HG03439 (cell line): ENCODE data around the gene RAB4A.
"Not testable (repeated sequence)": the region's sequence is repeated elsewhere in the genome, so short reads cannot be mapped to it uniquely, and the experiment has no call there.

ENCODE experiments used
- ATAC-seq: cut with Tn5 transposase; IDR thresholded peaks from one replicate; pipeline ENCODE4 v1.9.1; 2021; ENCODE audit warnings: mild to moderate bottlenecking, moderate library complexity; ENCODE audit not compliant: unreplicated experiment

RAB4A gene

GRCh38 chr1:229271448-229272159 is 693 bp downstream of the RAB4A start:
- no peak for ATAC-seq

DNA sequence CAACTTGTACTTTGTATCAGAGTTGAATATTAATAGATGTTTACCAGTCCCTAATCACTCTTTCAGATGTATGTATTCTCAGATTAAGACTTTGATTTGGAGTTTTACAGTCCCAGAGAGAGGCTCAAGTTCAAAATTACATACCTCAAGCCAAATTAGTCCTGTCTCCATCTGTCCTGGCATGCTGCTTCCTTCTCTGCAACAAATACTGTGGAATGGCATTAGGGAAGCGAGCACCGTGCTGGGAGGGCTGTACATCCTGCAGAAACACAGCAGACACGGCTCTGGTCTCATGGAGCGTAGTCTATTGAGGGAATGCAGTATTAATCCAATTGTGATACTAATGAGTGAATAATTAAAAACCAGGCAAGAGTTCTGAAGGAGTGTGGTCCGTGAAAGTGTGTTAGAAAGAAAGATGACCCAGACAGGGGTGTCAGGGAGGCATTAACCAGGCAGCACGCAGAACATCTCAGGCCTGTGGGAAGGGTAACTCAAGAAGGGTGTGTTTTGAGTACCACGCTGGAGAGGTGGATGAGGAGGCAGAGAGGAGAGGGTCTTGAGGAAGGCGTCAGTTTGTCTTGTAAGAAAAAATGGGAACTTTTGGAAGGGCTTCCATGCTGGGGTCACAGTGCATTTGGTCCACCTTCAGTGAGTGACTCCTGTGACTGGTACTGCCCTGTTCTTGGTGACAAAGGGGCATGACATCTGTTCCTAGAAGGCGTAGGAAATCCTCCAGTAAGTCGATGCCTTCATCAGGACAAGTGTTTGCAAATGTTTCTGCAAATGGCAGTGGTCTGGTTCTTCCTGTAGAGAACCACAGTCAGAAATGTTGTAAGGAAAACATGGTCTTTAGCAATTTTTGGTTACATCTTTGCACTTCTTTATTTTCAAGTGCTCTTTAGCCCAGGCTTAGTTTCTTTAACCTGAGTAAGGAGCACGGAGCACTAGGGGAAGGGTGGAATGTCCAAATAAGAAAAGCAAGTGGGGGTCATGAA is 1.6 kb downstream of the RAB4A start:
- no peak for ATAC-seq

DNA sequence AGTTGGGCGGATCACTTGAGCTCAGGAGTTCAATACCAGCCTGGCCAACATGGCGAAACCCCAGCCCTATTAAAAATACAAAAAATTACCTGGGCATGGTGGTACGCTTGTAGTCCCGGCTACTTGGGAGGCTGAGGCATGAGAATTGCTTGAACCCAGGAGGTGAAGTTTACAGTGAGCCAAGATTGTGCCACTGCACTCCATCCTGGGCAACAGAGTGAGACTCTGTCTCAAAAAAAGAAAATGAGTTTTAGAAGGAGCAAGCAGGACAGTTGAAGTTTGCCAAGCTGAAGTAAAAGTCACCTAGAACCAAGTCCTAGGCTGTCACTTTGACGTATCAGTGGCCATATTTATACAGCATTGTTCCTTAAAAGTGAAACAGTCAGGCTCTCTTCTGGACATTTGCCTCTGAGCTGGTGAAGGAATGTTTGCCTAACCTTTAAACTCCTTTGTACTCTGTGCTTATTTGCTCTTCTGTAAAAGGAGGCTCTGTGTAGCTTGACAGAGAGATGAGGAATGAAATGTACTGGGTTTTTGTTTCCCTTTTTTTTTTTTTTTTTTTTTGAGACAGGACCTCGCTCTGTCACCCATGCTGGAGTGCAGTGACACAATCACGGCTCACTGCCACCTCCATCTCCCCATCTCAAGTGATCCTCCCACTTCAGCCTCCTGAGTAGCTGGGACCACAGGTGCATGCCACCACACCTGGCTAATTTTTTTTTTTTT is 2.8 kb downstream of the RAB4A start:
- no peak for ATAC-seq

DNA sequence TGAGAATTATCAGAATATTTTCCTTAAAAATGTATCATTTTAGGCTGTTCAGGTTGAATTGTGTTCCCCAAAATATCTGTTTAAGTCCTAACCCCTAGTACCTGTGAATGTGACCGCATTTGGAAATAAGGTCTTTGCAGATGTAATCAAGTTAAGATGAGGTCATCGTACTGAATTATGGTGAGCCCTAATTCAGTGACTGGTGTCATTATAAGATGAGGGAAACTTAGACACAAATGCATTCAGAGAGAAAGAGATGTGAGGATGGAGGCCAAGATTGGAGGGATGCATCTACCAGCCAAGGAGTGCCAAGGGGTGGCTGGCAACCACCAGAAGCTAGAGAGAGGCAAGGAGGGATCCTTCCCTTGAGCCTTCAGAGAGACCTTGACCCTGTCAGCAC is 4.1 kb downstream of the RAB4A start:
- ATAC-seq = no peak

GRCh38 chr1:229278120-229278741 is 7.3 kb downstream of the RAB4A start:
- no peak for ATAC-seq

- no peak for ATAC-seq
These were observed 8.3 kb downstream of the RAB4A start for GRCh38 chr1:229279242-229279641.

GRCh38 chr1:229280037-229280828 is 9.3 kb downstream of the RAB4A start:
- ATAC-seq = no peak

- ATAC-seq = no peak
These were observed 10.0 kb downstream of the RAB4A start for GRCh38 chr1:229280921-229281320.

GRCh38 chr1:229281339-229281926 is 10.5 kb downstream of the RAB4A start:
- no peak for ATAC-seq

DNA sequence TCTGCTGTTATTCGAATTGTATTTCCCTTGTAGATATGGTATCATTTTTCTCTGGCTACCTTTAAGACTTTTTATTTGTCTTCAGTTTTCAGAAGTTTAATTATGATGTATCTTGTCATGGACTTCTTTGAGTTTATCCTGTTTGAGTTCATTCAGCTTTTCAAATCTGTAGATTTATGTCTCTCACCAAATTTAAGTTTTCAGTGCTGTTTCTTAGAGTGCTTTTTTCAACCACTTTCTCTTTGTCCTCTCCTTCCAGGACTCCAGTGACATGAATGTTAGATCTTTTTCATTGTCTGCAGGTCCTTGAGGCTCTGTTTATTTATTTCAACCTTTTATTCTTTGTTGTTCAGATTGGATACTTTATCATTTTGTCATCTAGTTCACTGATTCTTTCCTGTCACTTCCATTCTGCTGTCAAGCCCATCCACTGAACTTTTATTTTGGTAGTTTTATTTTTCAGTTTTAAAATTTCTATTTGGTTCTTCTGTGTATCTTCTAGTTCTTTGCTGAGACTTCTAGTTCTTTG is 11.4 kb downstream of the RAB4A start:
- no peak for ATAC-seq

- ATAC-seq = no peak
These were observed 12.3 kb downstream of the RAB4A start for GRCh38 chr1:229283183-229283611.

GRCh38 chr1:229284887-229285286 is 14.0 kb downstream of the RAB4A start:
- no peak for ATAC-seq

DNA sequence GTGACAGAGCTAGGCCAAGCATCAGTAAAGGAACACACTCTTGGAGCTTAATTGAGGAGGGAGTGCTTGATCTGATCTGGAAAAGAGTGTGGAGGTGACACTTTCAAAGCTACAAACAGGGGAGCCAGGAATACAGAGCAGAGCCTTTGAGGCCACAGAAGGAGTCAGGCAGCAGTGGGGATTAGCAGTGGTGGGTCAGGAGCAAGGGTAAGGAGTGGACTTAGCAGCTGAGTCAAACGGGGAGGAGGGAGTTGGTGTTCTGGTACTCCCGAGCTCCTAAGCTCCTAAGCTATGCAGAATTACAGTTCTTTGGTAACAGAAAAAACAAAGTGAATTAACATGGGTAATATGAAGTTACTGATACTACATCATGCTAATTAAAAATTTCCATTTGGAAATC is 14.5 kb downstream of the RAB4A start:
- no peak for ATAC-seq

DNA sequence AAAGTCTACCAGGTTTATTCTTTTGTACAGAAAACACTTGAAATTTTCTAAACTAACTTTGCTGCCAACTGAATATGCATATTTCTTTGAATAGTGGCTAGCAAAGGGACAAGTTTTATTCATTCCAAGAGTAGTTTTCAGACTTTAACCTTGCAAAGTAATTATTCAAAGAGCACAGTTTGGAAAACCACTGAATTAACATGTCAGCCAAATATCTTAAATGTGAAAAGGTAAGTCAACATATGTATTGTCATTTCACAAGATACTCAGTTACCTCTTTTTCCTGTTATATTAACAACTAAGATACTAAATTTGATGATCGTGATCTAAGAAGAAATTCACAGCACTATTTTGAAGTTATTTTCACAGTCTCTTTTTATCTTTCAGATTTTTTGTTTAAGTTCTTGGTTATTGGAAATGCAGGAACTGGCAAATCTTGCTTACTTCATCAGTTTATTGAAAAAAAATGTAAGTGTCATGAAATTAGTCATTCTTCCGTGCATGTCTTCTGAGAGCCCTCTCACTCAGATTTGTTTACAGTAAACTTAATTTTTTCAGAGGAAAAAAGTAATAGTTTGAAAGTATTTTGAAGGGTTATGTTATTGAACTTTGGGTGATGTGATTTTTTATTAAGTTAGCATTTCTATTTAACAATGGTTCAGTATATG is 15.3 kb downstream of the RAB4A start:
- no peak for ATAC-seq

DNA sequence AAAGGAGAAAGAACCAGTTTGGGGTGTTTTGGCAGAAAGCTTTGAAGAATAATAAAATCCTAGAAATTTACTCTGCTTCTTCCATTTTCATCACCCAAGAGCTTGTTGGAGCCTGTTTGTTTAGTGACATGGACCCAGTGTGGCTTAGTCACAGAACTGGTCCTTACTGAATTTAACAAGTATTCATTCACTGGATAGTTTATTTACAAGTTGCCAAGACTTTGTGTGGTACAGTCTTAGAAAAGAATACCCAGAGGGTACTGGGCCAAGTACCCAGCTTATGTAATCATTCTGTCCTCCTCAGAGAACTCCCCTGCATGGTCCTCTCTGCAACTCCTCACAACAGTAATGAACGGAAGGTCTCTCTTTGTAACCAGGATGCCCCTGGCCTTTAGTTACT is 16.4 kb downstream of the RAB4A start:
- no peak for ATAC-seq

- ATAC-seq = no peak
These were observed 17.6 kb downstream of the RAB4A start for GRCh38 chr1:229288516-229288915.

GRCh38 chr1:229291686-229292085 is 20.8 kb downstream of the RAB4A start:
- not testable (repeated sequence) for ATAC-seq

GRCh38 chr1:229293528-229294204 is 22.8 kb downstream of the RAB4A start:
- no peak for ATAC-seq
